ENCODE data around the gene ZBTB20. TPM values are rescaled to one million over a fixed set of nuclear protein-coding genes. Genes with fewer than 3 reads are reported as not detected.

ZBTB20 gene
- total RNA-seq, result 2.1 and 4.8 TPM in 2 replicates

GRCh38 chr3:115146418-115147328 is at the start of gene ZBTB20:
Gene ZBTB20 (minus strand): TSS chr3:115147288.

GRCh38 chr3:114293838-114294535 is 853.1 kb downstream of the ZBTB20 start, which contains the start of gene TIGIT:
Gene TIGIT (plus strand): TSS chr3:114294028. CDS start chr3:114294062, 34 bp downstream.

